Endothelial cell of umbilical vein (primary cell): ENCODE data around the gene LRP2BP. TPM values are rescaled to one million over a fixed set of nuclear protein-coding genes. Genes with fewer than 3 reads are reported as not detected.

Experiments used
- BruUV-seq: library from RNA; stranded (reverse); fragments of 400-500 nt; replicated peaks from 2 replicates; lab custom pipeline; 2021; lab: Mats Ljungman, UMichigan
- CTCF ChIA-PET: fragments of 300-600, 350-600 bp; sonication (Branson Sonifier 250); formaldehyde crosslinking; loops from one replicate; lab custom pipeline; 2021; ENCODE audit warnings: antibody characterized with exemption, inconsistent platforms; lab: Charles Lee
- POLR2A ChIA-PET: fragments of 300-600, 350-600 bp; sonication (Branson Sonifier 250); formaldehyde crosslinking; loops from one replicate; lab custom pipeline; 2021; ENCODE audit warnings: antibody characterized with exemption, inconsistent platforms; lab: Charles Lee
- DNase-seq: peaks from one replicate; pipeline ENCODE4 v3.0.0-alpha.2; 2011; ENCODE audit warnings: low read depth, low spot score
- FAIRE-seq: peaks from 2 replicates; lab custom pipeline; 2011; peaks lifted over from hg19 to GRCh38; lab: Jason Lieb, UNC
- H2AFZ ChIP-seq: 2 replicates; pipeline ENCODE4 v1.6.0; 2012; ENCODE audit warnings: low read depth, low read length, control low read depth, inconsistent platforms
- H3K27ac ChIP-seq: 2 replicates; pipeline ENCODE4 v1.5.1; 2011; ENCODE audit warnings: low read depth, mild to moderate bottlenecking, control low read depth, low read length, moderate library complexity; ENCODE audit not compliant: insufficient read depth
- H3K27me3 ChIP-seq, 2 experiments: 2 replicates each; pipeline versions ENCODE4 v1.6.0 to v1.6.1; 2011; ENCODE audit warnings: low read length in 2 of 2, mixed read lengths in 1 of 2; ENCODE audit not compliant: control insufficient read depth in 2 of 2, insufficient read depth in 2 of 2
- H3K36me3 ChIP-seq, 2 experiments: 2 replicates in 1 of 2; 3 replicates in 1 of 2; pipeline ENCODE4 v1.5.1; 2011; ENCODE audit warnings: low read length in 2 of 2, mild to moderate bottlenecking in 1 of 2, moderate library complexity in 1 of 2; ENCODE audit not compliant: control insufficient read depth in 2 of 2, insufficient read depth in 2 of 2; ENCODE audit errors: extremely low read depth in 1 of 2
- H3K4me1 ChIP-seq: 3 replicates; pipeline ENCODE4 v1.5.1; 2011; ENCODE audit warnings: mild to moderate bottlenecking, low read length; ENCODE audit not compliant: control insufficient read depth, insufficient read depth; ENCODE audit errors: extremely low read depth
- H3K4me2 ChIP-seq: 2 replicates; pipeline ENCODE4 v1.6.1; 2011; ENCODE audit warnings: low read length, control low read depth, mixed read lengths; ENCODE audit not compliant: insufficient read depth
- H3K4me3 ChIP-seq, 3 experiments: fragments of 200-600 bp in 1 of 3; sonication (generic), shearing (Covaris generic) in 1 of 3; replicated peaks in 1 of 3; 2 replicates each; pipeline ENCODE4 v1.5.1; 2011 to 2016; ENCODE audit warnings: control low read depth in 3 of 3, low read length in 3 of 3, mild to moderate bottlenecking in 2 of 3, inconsistent platforms in 1 of 3, low read depth in 1 of 3, moderate library complexity in 1 of 3; ENCODE audit not compliant: insufficient read depth in 1 of 3
- H3K79me2 ChIP-seq: 2 replicates; pipeline ENCODE4 v1.6.0; 2012; ENCODE audit warnings: low read length, inconsistent platforms; ENCODE audit not compliant: control insufficient read depth, insufficient read depth
- H3K9ac ChIP-seq: replicated peaks from 2 replicates; pipeline ENCODE3; 2011; ENCODE audit warnings: low read length, control low read depth; ENCODE audit not compliant: insufficient read depth; ENCODE audit errors: extremely low read depth
- H3K9me1 ChIP-seq: replicated peaks from 3 replicates; pipeline ENCODE4 v1.6.0; 2011; ENCODE audit warnings: mild to moderate bottlenecking, low read length; ENCODE audit not compliant: control insufficient read depth, insufficient read depth; ENCODE audit errors: extremely low read depth
- H3K9me3 ChIP-seq: replicated peaks from 2 replicates; pipeline ENCODE4 v1.5.1; 2012; ENCODE audit warnings: low read length, inconsistent platforms; ENCODE audit not compliant: control insufficient read depth, insufficient read depth
- H4K20me1 ChIP-seq: replicated peaks from 2 replicates; pipeline ENCODE3; 2011; ENCODE audit warnings: mild to moderate bottlenecking, low read length; ENCODE audit not compliant: control insufficient read depth, insufficient read depth; ENCODE audit errors: extremely low read depth
- CTCF ChIP-seq, 2 donors: IDR thresholded peaks; 1 replicate in 1 of 2; 2 replicates in 1 of 2; pipeline ENCODE4 v1.5.1; 2011; ENCODE audit warnings: low read length in 2 of 2, mild to moderate bottlenecking in 2 of 2, moderate library complexity in 2 of 2, control low read depth in 1 of 2, inconsistent platforms in 1 of 2, low read depth in 1 of 2; ENCODE audit not compliant: insufficient read depth in 1 of 2; ENCODE audit errors: extremely low read depth in 1 of 2
- EZH2 ChIP-seq: IDR thresholded peaks from 2 replicates; pipeline ENCODE4 v1.6.1; 2012; ENCODE audit warnings: borderline replicate concordance, low read depth, mild to moderate bottlenecking, moderate library complexity, low read length, inconsistent platforms; ENCODE audit not compliant: severe bottlenecking
- FOS ChIP-seq: IDR thresholded peaks from 2 replicates; pipeline ENCODE4 v1.6.1; 2011; ENCODE audit warnings: mild to moderate bottlenecking, low read length, moderate library complexity, borderline replicate concordance; ENCODE audit not compliant: insufficient read depth
- GATA2 ChIP-seq: IDR thresholded peaks from 2 replicates; pipeline ENCODE4 v1.7.0; 2011; ENCODE audit warnings: low read depth, mild to moderate bottlenecking, moderate library complexity, mixed read lengths, low read length; ENCODE audit not compliant: insufficient read length, insufficient read depth
- JUN ChIP-seq: IDR thresholded peaks from 2 replicates; pipeline ENCODE4 v1.6.1; 2011; ENCODE audit warnings: borderline replicate concordance, low read depth; ENCODE audit not compliant: insufficient read length, insufficient read depth
- POLR2A ChIP-seq: IDR thresholded peaks from 2 replicates; pipeline ENCODE4 v1.6.1; 2012; ENCODE audit warnings: low read depth, mild to moderate bottlenecking, control low read depth, low read length
- POLR2AphosphoS5 ChIP-seq: IDR thresholded peaks from 2 replicates; pipeline ENCODE4 v1.6.1; 2012; ENCODE audit warnings: low read depth, mild to moderate bottlenecking, control low read depth, low read length, moderate library complexity; ENCODE audit not compliant: insufficient read depth
- dilution Hi-C: fragments of 300-500 bp; cut with MboI; formaldehyde crosslinking; loops from one replicate; pipeline ENCODE4 v1.15.0; 2019; ENCODE audit warnings: low sequenced_read_pairs; ENCODE audit not compliant: extremely low pct_ligation_motif_present
- intact Hi-C: fragments of 100-400 bp; cut with micrococcal nuclease; formaldehyde crosslinking; loops from one replicate; pipeline ENCODE4 v1.10.0; 2022
- polyA plus RNA-seq, 4 experiments: library from polyadenylated mRNA; depleted of rRNA in 3 of 4; stranded (reverse) in 3 of 4; unstranded in 1 of 4; fragments of >200 nt; gene quantifications; 2 replicates each; pipeline versions ENCODE4 v1.2.1 to v1.2.3, GENCODE V29; 2011 to 2012; ENCODE audit warnings: missing spikeins in 1 of 4
- total RNA-seq: library from RNA; stranded (reverse); gene quantifications from 2 replicates; pipeline ENCODE4 v1.2.3, GENCODE V29; 2021

The LRP2BP gene
- total and polyA plus RNA-seq, 2 donors (not counting 3 experiments of a cell fraction or from before 2014, with no cell fraction given), result 0.18 to 0.53 TPM

- DNase-seq (no peak), FAIRE-seq (no peak)
- Histone ChIP-seq H3K4me2 (no peak overlapping the region), H3K4me3 (no peak overlapping the region), H3K79me2 (no peaks in the 10 kb centered on the region), H4K20me1 (no peaks in the 10 kb centered on the region), H3K27ac (no peak overlapping the region), H3K36me3 (peaks cover 0 to 3% of the 10 kb centered on the region in 2 experiments), H3K9me1 (no peaks in the 10 kb centered on the region), H3K4me1 (peaks cover 15% of the 10 kb centered on the region), H2AFZ (no peak overlapping the region), H3K9me3 (no peaks in the 10 kb centered on the region), H3K9ac (no peak overlapping the region), H3K27me3 (no peaks in the 10 kb centered on the region)
- dilution Hi-C loops, result loop anchor here (25.0 kb wide), 1 partner anchor 93 kb away; no protein-coding TSS in a partner anchor
- intact Hi-C loops, result no loop called here
- no TSS peak for BruUV-seq
- ChIA-PET CTCF (interaction anchor here (1.3 to 1.4 kb wide), 3 partner anchors 28 to 641 kb away, joined by 3 to 4 read pairs (median 3); no protein-coding TSS in a partner anchor), POLR2A (no interaction called here)
- TF ChIP-seq POLR2AphosphoS5 (no peak), GATA2 (no peak), FOS (no peak), JUN (no peak), EZH2 (no peak), CTCF (IDR thresholded peaks at IDR 0.05; ENCODE audit: extremely low read depth in 1 of 2, insufficient read depth in 1 of 2, low read depth in 1 of 2, low read length in 2 of 2) (no peak), POLR2A (no peak)
Measured at GRCh38 chr4:185380320-185380719, 15.4 kb downstream of the LRP2BP start.
